NCI-H2029 treated with DMSO at 0.1 percent for 48 hours (cell line): ENCODE data around the gene DDX4.

ENCODE experiments used
- DNase-seq: peaks from one replicate; lab custom pipeline; 2025; lab: John Stamatoyannopoulos, UW

Gene DDX4

DNA sequence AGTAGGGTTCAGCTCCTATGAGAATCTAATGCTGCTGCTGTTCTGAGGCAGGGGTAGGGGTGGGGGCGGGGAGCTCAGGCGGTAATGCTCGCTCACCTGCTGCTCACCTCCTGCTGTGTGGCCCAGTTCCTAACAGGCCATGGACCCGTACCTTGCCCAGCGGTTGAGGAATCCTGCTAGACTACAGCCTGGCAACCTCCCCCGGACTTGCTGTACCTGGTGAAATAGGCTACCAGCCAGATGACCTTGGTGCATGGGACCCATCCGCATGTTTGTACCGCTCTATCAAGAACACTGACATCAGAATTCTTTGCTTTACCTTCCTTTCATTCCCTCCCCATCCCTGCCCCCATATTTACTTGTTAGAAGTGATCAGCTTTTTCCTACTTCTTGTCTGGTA, 128.6 kb downstream of the DDX4 start:
- no peak for DNase-seq
